Aorta (tissue), 5 donors: Measurements from ENCODE around the gene RNF135. TPM values are rescaled to one million over a fixed set of nuclear protein-coding genes. Genes with fewer than 3 reads are reported as not detected.

ENCODE experiments used
- ATAC-seq: fragments of 200-7000 bp; cut with Tn5 transposase; one replicate; pipeline ENCODE4 v1.9.1; 2022; ENCODE audit warnings: moderate library complexity; ENCODE audit not compliant: low FRiP score
- DNase-seq, 2 donors: peaks; one replicate each; pipeline ENCODE4 v3.0.0-alpha.2; 2020
- H3K27ac ChIP-seq, 2 donors: one replicate each; pipeline ENCODE4 v1.5.1; 2013; ENCODE audit warnings: low read length in 2 of 2, mild to moderate bottlenecking in 2 of 2, moderate library complexity in 2 of 2, control low read depth in 1 of 2, inconsistent platforms in 1 of 2, low read depth in 1 of 2
- H3K27me3 ChIP-seq, 2 donors: one replicate each; pipeline ENCODE4 v1.6.1; 2013; ENCODE audit warnings: control low read depth in 1 of 2, low read length in 1 of 2, mild to moderate bottlenecking in 1 of 2, moderate library complexity in 1 of 2; ENCODE audit not compliant: insufficient read depth in 2 of 2, control insufficient read depth in 1 of 2
- H3K36me3 ChIP-seq, 2 donors: one replicate each; pipeline ENCODE4 v1.6.1; 2013; ENCODE audit warnings: control low read depth in 1 of 2, low read length in 1 of 2, mild to moderate bottlenecking in 1 of 2; ENCODE audit not compliant: insufficient read depth in 2 of 2, control insufficient read depth in 1 of 2
- H3K4me1 ChIP-seq, 2 donors: one replicate each; pipeline ENCODE4 v1.6.1; 2013; ENCODE audit warnings: low read length in 2 of 2, control low read depth in 1 of 2, mild to moderate bottlenecking in 1 of 2, moderate library complexity in 1 of 2; ENCODE audit not compliant: insufficient read depth in 2 of 2, control insufficient read depth in 1 of 2
- H3K4me3 ChIP-seq, 2 donors: one replicate each; pipeline ENCODE4 v1.5.1; 2013; ENCODE audit warnings: low read length in 2 of 2, control low read depth in 1 of 2, mild to moderate bottlenecking in 1 of 2
- H3K9me3 ChIP-seq: one replicate; pipeline ENCODE4 v1.6.1; 2013; ENCODE audit warnings: mild to moderate bottlenecking, low read length; ENCODE audit not compliant: control insufficient read depth
- WGBS, 2 donors: extraction: QIAGEN DNeasy Blood & Tissue Kit; methylation state at CpG; one replicate each; pipeline ENCODE4 v1.1.7; 2013; 5-methylcytosine and 5-hydroxymethylcytosine counted together
- intact Hi-C, 2 donors: fragments of 100-400 bp; cut with DNase I; formaldehyde crosslinking; loops; one replicate each; pipeline versions ENCODE4 v1.14.2 to v1.15.0; 2022
- polyA plus RNA-seq, 2 donors: library from polyadenylated mRNA; stranded (reverse); fragments of 200-250 nt; gene quantifications; one replicate each; pipeline ENCODE4 v1.2.3, GENCODE V29; 2013
- total RNA-seq, 2 donors: library from RNA; stranded (reverse); fragmentation: NEBNext Ultra II Directional; extraction: Animal tissue kit (Norgen Biotek cat#: 25700); gene quantifications; one replicate each; pipeline ENCODE4 v1.2.1, GENCODE V29; 2021
- donor health status: healthy with polysubstance abuse.
- donor health status: Bipolar disorder and iron deficiency.
- donor health status: DM: no; HTN: no; CAD: no.
- donor health status: DM: no; HTN: no; CAD: no.
- donor health status: DM: yes; HTN: yes; CAD: no.

Gene RNF135
- total and polyA plus RNA-seq, 4 donors: 16.6 to 32.4 (median 17.8) TPM

- DNase-seq: no peak
- Histone ChIP-seq H3K27ac (no peak overlapping the region), H3K9me3 (no peaks in the 10 kb centered on the region), H3K27me3 (no peaks in the 10 kb centered on the region), H3K4me3 (no peak overlapping the region), H3K36me3 (peaks cover 0 to 5% of the 10 kb centered on the region in 2 donors), H3K4me1 (no peaks in the 10 kb centered on the region)
- intact Hi-C loops: no loop called here
- WGBS, 2 donors: 91 to 93% methylated on average over 1 of the region's 1 CpG
- ATAC-seq: no peak
Observed at GRCh38 chr17:30982855-30983254, 12.0 kb downstream of the RNF135 start.

- no peak for ATAC-seq
- no peak overlapping the region for H3K4me3 ChIP-seq
- H3K27ac ChIP-seq: no peak overlapping the region
- intact Hi-C loops: no loop called here
- no peaks in the 10 kb centered on the region for H3K27me3 ChIP-seq
- H3K9me3 ChIP-seq: no peaks in the 10 kb centered on the region
- DNase-seq: no peak
- 84 to 91% methylated on average over 3 of the region's 3 CpGs for WGBS, 2 donors
- H3K4me1 ChIP-seq: no peaks in the 10 kb centered on the region
- no peaks in the 10 kb centered on the region for H3K36me3 ChIP-seq
Observed at GRCh38 chr17:30990458-30990857, 19.6 kb downstream of the RNF135 start.

GRCh38 chr17:30992551-30992950 is 21.7 kb downstream of the RNF135 start:
- peaks cover 0 to 7% of the 10 kb centered on the region in 2 donors for H3K36me3 ChIP-seq
- H3K4me1 ChIP-seq: no peaks in the 10 kb centered on the region
- WGBS, 2 donors: 99% methylated on average over 3 of the region's 3 CpGs
- H3K4me3 ChIP-seq: no peak overlapping the region
- no peaks in the 10 kb centered on the region for H3K9me3 ChIP-seq
- no peaks in the 10 kb centered on the region for H3K27me3 ChIP-seq
- DNase-seq (no peak), ATAC-seq (no peak)
- no peak overlapping the region for H3K27ac ChIP-seq
- intact Hi-C loops: no loop called here

GRCh38 chr17:30995347-30995746 is 24.5 kb downstream of the RNF135 start:
- DNase-seq (no peak), ATAC-seq (no peak)
- no peak overlapping the region for H3K27ac ChIP-seq
- WGBS, 2 donors: 98 to 100% methylated on average over 3 of the region's 3 CpGs
- intact Hi-C loops: no loop called here
- H3K4me1 ChIP-seq: no peaks in the 10 kb centered on the region
- H3K27me3 ChIP-seq: no peaks in the 10 kb centered on the region
- no peaks in the 10 kb centered on the region for H3K9me3 ChIP-seq
- H3K36me3 ChIP-seq: peaks cover 8 to 12% of the 10 kb centered on the region in 2 donors
- H3K4me3 ChIP-seq: no peak overlapping the region

DNA sequence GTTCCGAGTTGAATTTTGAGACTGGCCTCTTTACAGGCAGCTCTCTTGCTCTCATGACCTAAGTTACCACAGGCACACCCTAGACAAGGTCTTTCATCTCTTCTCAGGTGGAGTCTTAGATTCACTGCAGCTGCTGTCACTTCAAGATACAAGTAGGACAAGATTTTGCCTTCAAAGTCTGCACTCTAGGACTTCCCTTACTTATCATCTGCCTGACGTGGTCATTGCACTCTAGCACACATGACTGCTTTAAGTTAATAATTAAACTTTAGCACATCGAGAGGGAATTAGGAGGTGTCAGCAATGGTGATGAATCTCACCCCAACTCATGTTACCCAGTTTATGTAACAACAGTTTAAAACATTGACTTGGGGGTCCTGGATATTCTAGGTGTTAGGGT is 25.6 kb downstream of the RNF135 start:
- 89 to 90% methylated on average over 3 of the region's 3 CpGs for WGBS, 2 donors
- Histone ChIP-seq H3K27me3 (no peaks in the 10 kb centered on the region), H3K27ac (no peak overlapping the region), H3K4me3 (no peak overlapping the region), H3K4me1 (no peaks in the 10 kb centered on the region), H3K9me3 (no peaks in the 10 kb centered on the region), H3K36me3 (peaks cover 8 to 12% of the 10 kb centered on the region in 2 donors)
- ATAC-seq: no peak
- intact Hi-C loops: no loop called here
- no peak for DNase-seq

GRCh38 chr17:30997270-30997669 is 26.4 kb downstream of the RNF135 start:
- Histone ChIP-seq H3K27ac (no peak overlapping the region), H3K4me3 (no peak overlapping the region), H3K9me3 (no peaks in the 10 kb centered on the region), H3K36me3 (peaks cover 8 to 12% of the 10 kb centered on the region in 2 donors), H3K4me1 (no peaks in the 10 kb centered on the region), H3K27me3 (no peaks in the 10 kb centered on the region)
- WGBS, 2 donors: 95 to 98% methylated on average over 6 of the region's 6 CpGs
- DNase-seq (no peak), ATAC-seq (no peak)
- intact Hi-C loops: no loop called here

GRCh38 chr17:30997842-30998241 is 27.0 kb downstream of the RNF135 start:
- Histone ChIP-seq H3K9me3 (no peaks in the 10 kb centered on the region), H3K4me1 (no peaks in the 10 kb centered on the region), H3K4me3 (no peak overlapping the region), H3K27me3 (no peaks in the 10 kb centered on the region), H3K27ac (no peak overlapping the region), H3K36me3 (peaks cover 8 to 12% of the 10 kb centered on the region in 2 donors)
- ATAC-seq (no peak), DNase-seq (no peak)
- 95 to 96% methylated on average over 5 of the region's 5 CpGs for WGBS, 2 donors
- intact Hi-C loops: no loop called here

DNA sequence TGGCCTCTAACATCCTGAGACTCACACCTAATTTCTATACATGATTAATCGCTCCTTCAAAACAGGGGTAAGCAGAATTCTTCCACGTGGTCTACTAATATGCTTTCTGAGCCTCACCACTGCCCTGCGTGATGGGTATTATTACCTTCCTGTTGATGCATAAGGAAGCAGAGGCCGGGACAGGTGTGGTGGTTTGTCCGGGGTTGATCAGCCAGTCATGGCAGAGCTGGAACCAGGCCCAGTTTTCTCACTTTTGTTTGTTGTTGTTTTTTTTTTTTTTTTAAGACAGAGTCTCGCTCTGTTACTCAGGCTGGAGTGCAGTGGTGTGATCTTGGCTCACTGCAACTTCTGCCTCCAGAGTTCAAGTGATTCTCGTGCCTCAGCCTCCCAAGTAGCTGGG is 31.2 kb downstream of the RNF135 start:
- Histone ChIP-seq H3K36me3 (peaks cover 8% of the 10 kb centered on the region in 2 donors), H3K4me3 (no peak overlapping the region), H3K27ac (no peak overlapping the region), H3K27me3 (no peaks in the 10 kb centered on the region), H3K9me3 (no peaks in the 10 kb centered on the region), H3K4me1 (no peaks in the 10 kb centered on the region)
- WGBS, 2 donors: 89 to 92% methylated on average over 7 of the region's 7 CpGs
- DNase-seq (no peak), ATAC-seq (no peak)
- intact Hi-C loops: no loop called here

- Histone ChIP-seq H3K27me3 (no peaks in the 10 kb centered on the region), H3K4me1 (no peaks in the 10 kb centered on the region), H3K27ac (no peak overlapping the region), H3K36me3 (peaks cover 4 to 8% of the 10 kb centered on the region in 2 donors), H3K9me3 (no peaks in the 10 kb centered on the region), H3K4me3 (no peak overlapping the region)
- intact Hi-C loops: no loop called here
- no peak for DNase-seq
- 98% methylated on average over 5 of the region's 5 CpGs for WGBS, 2 donors
- no peak for ATAC-seq
Observed at GRCh38 chr17:31003225-31003866, 32.5 kb downstream of the RNF135 start.
